GM13976 (cell line): ENCODE data around the gene PCED1B.

ENCODE experiments used
- DNase-seq: peaks from one replicate; pipeline ENCODE4 v3.0.0; 2012; ENCODE audit warnings: low spot score
- CTCF ChIP-seq: IDR thresholded peaks from 2 replicates; pipeline ENCODE4 v1.5.1; 2012; ENCODE audit warnings: borderline replicate concordance, mild to moderate bottlenecking; ENCODE audit not compliant: insufficient read depth; ENCODE audit errors: extremely low read depth, missing control alignments, control extremely low read depth
- in situ Hi-C: fragments of 300-500 bp; cut with MboI; formaldehyde crosslinking; loops from one replicate; pipeline ENCODE4 v1.12.0; 2022; ENCODE audit warnings: low sequenced_read_pairs, mixed read lengths, inconsistent platforms; ENCODE audit not compliant: unreplicated experiment

The PCED1B gene

GRCh38 chr12:47102406-47102805, 23.0 kb downstream of the PCED1B start:
- no peak for TF ChIP-seq CTCF
- DNase-seq = no peak
- in situ Hi-C loops = no loop called here

- in situ Hi-C loops = no loop called here
- DNase-seq = no peak
- no peak for TF ChIP-seq CTCF
Observed at GRCh38 chr12:47102845-47103651, 23.6 kb downstream of the PCED1B start.

- TF ChIP-seq CTCF = no peak
- DNase-seq = no peak
- in situ Hi-C loops = no loop called here
Observed at GRCh38 chr12:47105914-47106674, 26.7 kb downstream of the PCED1B start.

- in situ Hi-C loops = no loop called here
Observed at GRCh38 chr12:47107446-47107845, 28.0 kb downstream of the PCED1B start.

GRCh38 chr12:47107926-47108325, 28.5 kb downstream of the PCED1B start:
- no peak for DNase-seq
- in situ Hi-C loops = no loop called here
- TF ChIP-seq CTCF = no peak

More at GRCh38 chr12:47107446-47107845, 28.0 kb downstream of the PCED1B start:
- no peak for TF ChIP-seq CTCF
- DNase-seq = no peak

- DNase-seq = no peak
- in situ Hi-C loops = no loop called here
- TF ChIP-seq CTCF = no peak
Observed at GRCh38 chr12:47110011-47110541, 30.7 kb downstream of the PCED1B start.
